GM18502 (cell line): ENCODE data around the gene GRHL1.

ENCODE experiments used
- ATAC-seq: cut with Tn5 transposase; IDR thresholded peaks from one replicate; pipeline ENCODE4 v1.9.1; 2021; ENCODE audit warnings: mild to moderate bottlenecking; ENCODE audit not compliant: unreplicated experiment, poor library complexity

GRHL1 gene

GRCh38 chr2:9946818-9947217, 4.7 kb upstream of the GRHL1 start:
- no peak for ATAC-seq

- ATAC-seq = no peak
Measured at GRCh38 chr2:9948721-9949120, 2.8 kb upstream of the GRHL1 start.

GRCh38 chr2:9949239-9949991, 2.1 kb upstream of the GRHL1 start:
- no peak for ATAC-seq

- ATAC-seq = no peak
Measured at GRCh38 chr2:9949992-9950520, 1.4 kb upstream of the GRHL1 start.

- peak; percentile 44 for ATAC-seq
Measured at GRCh38 chr2:9950521-9951271, 797 bp upstream of the GRHL1 start.

- no peak for ATAC-seq
Measured at GRCh38 chr2:9951272-9951521, 296 bp upstream of the GRHL1 start.

- ATAC-seq = no peak
Measured at GRCh38 chr2:9952286-9952737, 819 bp downstream of the GRHL1 start.

- ATAC-seq = no peak
Measured at GRCh38 chr2:9952856-9953503, 1.5 kb downstream of the GRHL1 start.

GRCh38 chr2:9954136-9954535, 2.6 kb downstream of the GRHL1 start:
- no peak for ATAC-seq

GRCh38 chr2:9958057-9958456, 6.6 kb downstream of the GRHL1 start:
- no peak for ATAC-seq

GRCh38 chr2:9959262-9959661, 7.8 kb downstream of the GRHL1 start:
- ATAC-seq = no peak

- ATAC-seq = no peak
Measured at GRCh38 chr2:9961013-9961412, 9.5 kb downstream of the GRHL1 start.

GRCh38 chr2:9964334-9964980, 13.0 kb downstream of the GRHL1 start:
- ATAC-seq = no peak

- no peak for ATAC-seq
Measured at GRCh38 chr2:9965119-9965822, 13.8 kb downstream of the GRHL1 start.

GRCh38 chr2:9966491-9967022, 15.1 kb downstream of the GRHL1 start:
- no peak for ATAC-seq

- ATAC-seq = peak; percentile 80
Measured at GRCh38 chr2:9967053-9967775, 15.7 kb downstream of the GRHL1 start.

- ATAC-seq = no peak
Measured at GRCh38 chr2:9968553-9969497, 17.3 kb downstream of the GRHL1 start.
